ENCODE measurements around the gene PYGL.
"Not testable (repeated sequence)": the region's sequence is repeated elsewhere in the genome, so short reads cannot be mapped to it uniquely, and the experiment has no call there.

The PYGL gene

DNA sequence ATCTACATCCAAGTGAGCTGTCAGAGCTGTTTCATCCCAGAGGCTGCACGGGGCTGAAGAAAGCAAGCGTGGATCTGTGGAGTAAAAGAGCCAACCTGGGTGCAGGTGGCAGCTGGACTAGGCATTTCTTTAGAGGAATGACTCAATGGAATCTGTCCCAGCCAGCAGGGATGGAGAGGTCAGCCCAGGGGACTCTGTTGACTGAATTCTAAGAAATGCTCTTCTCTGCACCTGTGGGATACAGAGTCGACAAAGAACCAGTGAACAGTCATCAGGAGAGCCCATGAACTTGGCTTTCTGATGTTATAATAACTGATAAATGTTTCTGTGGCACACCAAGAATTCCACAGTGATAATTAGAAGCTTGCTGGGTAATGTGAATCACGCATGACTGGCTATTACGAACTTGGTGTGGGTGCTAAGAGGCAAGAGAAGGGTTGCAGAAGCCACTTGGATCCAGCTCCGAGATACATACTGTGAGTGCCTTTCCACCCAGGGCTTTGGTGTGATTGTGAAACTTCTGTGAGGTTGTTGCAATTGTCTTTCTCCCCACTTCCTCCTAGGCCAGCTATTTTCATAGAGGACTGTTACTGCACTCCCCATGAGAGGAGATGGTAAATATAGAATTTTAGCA lies 16.2 kb downstream of the PYGL start:
- DNase-seq (ENCODE audit: low read depth, low spot score): no peak

DNA sequence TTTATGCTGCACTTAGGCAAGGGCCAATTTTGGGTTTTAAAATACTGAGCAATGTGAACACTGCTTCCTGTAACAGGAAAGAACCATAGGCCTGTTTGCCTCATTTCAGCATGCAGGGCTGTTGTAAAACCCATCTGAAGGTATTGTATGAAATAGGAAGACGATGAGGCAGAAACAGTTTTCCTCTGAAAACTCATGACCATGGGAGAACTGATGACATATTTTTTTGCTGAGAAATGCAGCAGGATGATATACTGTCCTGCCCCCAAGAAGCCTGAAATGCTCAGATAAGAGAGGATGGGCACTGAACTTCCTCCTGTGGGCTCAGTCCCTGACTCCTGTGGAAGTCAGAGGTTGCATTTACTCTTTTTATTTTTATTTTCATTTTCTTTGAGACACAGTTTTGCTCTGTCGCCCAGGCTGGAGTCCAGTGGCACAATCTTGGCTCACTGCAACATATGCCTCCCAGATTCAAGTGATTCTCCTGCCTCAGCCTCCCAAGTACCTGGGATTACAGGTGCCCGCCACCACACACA lies 17.4 kb downstream of the PYGL start:
- no peak for DNase-seq (ENCODE audit: low read depth, low spot score)

DNA sequence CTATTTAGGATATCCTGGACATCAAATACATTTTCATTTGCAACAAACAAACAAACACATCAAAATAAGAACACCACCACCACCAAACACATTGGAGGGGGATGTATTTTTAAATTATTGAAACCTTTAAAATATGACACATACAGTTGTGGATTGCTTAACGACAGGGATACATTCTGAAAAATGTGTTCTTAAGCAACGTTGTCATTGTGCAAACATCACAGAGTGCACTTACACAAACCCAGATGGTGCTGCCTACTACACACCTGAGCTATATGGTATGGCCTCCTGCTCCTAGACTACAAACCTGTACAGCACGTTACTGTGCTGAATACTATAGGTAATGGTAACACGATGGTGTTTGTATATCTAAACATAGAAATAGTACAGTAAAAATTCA lies 19.4 kb downstream of the PYGL start:
- DNase-seq (ENCODE audit: low read depth, low spot score): no peak

DNA sequence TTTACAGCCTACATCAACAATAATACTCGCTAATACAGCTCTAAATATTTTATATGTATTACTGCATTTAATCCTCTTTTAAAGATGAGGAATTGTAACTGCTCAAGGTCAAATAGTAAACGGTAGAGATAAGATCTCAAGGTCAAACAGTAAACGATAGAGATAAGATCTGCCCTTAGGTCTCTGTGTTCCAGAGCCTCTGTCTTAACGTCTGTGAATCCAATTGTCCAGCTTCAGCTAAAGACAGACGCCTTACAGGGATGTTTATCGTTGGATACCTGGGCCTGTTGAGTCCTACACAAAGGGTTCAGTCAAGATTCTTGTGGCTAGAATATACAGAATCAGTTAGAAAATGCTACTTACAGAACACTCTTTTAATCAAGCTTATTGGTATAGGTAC lies 20.0 kb downstream of the PYGL start:
- DNase-seq (ENCODE audit: low read depth, low spot score): no peak

DNA sequence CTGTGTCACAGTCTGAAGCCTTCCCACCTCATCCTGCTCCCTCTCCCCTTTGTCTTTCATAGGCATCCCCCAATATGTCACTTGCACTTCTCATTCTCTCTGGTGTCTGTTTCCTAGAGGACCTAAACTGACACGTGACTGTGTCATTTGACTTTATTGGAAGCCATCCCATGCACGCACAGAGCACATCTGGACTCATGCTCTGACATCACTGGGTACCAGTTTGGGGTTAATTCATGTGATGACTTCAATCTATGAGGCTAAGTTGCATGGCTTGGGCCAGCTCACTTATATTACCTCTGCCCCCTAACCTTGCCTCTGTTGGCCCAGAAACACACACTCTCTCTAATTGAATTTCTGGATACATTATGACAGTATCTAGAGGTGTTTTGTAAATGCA lies 21.5 kb downstream of the PYGL start:
- DNase-seq (ENCODE audit: low read depth, low spot score): no peak

DNA sequence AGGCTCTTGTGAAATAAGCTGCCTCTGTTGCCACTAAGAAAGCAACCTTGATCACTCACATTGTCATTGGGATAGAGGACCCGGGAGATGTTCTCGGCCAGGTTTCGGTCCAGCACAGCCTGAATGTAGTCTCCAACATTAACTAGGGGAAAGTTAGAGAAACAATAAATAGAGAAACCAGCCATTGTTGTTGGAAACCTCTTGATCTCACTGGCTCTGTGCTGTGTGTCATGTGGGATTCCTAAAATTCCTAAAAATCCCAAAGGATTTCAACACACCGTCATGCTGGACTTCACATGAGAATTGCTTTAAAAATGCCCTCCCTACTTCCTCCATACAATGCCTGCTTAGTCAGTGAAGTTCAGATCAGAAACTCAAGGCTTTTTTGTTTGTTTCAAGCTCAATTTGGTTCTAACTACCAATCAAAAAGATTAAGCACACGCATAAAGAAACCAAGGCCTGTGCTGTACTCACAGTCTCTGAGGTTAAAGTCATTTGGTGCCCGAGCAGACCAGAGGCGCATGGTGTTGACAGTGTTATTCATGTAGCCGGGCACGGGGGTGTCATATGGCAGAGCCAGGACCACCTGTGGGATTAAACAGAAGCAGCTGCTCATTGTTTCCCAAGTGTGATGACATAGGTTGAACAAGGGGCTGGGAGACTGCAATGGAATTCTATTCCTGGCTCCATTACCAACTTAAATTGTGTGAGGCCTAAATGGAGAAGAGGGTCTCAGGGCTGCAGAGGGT lies 23.6 kb downstream of the PYGL start:
- no peak for DNase-seq (ENCODE audit: low read depth, low spot score)

DNA sequence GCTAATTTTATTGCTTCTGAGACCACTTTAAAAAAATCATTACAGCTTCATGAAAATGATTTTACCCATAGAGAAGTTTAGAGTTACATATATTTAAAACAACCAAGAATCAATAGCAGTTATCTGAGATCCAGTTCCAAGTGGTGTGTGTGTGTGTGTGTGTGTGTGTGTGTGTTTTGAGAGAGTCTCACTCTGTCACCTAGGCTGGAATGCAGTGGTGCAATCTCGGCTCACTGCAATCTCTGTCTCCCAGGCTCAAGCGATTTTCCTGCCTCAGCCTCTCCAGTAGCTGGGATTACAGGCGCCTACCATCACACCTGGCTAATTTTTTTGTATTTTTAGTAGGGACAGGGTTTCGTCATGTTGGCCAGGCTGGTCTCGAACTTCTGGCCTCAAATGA lies 24.8 kb downstream of the PYGL start:
- DNase-seq (ENCODE audit: low read depth, low spot score): not testable (repeated sequence)

DNA sequence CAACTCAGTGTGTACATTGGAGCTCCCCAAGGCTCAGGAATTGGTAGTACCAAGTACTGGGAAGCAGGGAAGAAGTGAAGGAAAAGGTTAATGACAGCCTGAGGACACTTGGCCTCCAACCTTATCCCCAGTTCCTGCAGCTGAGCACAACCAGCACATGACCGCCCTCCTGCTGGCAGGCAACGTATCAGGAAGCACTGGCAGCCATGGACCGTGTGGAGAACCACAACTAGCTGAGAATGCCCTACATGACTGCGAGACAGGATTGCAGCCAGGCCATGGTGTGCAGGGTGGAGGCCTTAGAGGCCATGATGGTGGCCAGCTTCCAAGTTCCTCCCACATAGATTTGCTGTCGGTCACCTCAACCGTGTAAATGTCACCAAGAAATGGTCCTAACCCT lies 26.8 kb downstream of the PYGL start:
- no peak for DNase-seq (ENCODE audit: low read depth, low spot score)

DNA sequence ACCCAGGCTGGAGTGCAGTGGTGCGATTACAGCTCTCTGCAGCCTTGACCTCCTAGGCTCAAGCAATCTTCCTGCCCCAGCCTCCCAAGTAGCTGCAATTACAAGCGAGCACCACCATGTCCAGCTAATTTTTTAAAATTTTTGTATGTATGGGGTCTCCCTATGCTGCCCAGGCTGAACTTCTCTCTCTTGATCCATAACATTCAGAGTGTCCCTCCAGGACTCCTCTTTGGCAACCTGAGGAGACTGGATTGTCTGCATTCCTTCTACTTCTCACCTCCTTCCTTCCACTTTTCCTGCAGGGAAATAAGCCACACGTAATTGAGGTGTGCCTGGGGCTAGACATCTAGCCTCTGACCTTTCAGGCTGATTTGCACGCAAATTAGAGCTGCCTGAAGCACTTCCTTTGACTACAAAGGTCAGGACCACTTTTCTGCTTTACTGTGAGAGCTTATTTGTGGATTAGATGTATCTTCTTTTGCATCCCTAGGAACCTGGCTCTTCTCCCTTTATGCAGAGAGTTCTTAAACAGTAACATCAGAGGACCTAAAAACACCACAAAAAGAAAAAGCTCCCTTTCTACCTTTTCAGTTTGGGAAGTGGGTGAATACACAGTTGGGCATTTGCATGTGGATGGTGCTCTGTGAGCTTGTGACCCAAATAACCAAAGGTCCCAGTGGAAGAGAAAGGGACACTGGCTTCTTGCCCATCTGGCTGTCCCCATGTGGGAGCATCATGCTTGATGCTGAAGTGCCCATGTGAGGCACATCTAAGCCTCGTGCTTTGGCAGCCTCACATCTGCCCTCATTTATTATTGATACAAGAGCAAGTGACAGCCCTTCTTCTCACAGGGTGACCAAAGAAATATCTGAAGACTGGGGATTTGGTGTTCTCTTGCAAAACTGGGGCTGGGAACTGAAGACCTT lies 33.5 kb downstream of the PYGL start:
- DNase-seq (ENCODE audit: low read depth, low spot score): no peak

DNA sequence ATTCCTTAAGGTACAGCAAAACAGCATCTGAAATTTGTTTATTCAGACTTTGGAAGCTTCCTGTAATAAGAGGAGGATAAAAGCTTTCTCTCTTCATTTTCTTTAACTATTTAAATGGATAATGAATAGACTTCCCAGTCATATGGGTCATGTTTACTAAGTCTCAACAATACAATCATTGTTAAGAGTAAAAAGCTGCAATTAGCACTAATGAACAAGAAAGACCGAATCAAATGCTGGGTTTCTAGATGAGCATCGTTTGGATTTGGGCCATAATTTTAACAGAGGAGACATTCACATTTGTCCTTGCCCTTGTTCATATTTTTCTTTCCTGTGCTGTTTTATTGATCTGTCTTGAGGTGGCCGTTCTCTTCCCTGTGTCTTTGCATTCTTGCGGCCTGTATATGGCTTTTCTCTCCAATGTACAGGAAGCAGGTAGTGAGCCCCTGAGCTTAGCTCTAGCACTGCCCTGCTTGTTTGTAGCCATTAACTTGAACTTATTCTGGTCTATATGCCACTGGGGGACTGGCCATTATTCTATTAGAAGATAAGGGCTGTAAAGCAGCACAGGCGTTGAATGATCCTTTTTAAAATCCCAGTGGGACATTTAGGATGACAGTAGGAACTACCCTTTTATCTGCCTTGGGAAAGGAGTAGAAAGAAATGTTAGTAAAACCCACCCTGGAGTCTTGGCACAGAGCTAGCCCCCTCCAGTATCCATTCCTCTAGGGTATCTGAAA lies 37.8 kb downstream of the PYGL start:
- no peak for DNase-seq (ENCODE audit: low read depth, low spot score)

DNA sequence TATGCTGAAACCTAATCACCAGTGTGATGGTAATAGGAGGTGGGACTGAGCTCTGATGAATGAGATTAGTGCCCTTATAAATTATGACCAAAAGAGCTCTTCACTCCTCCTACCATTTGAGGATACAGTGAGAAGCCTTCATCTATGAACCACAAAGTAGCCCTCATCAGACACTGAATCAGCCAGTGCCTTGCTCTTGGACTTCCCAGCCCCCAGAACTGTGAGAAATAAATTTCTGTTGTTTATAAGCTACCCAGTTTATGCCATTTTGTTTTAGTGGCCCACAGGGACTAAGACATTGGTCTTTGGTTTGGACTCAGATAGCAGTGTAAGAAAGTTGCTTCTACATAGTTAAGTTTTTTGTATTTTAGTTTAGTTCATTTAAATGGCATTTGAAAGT lies 39.6 kb downstream of the PYGL start:
- no peak for DNase-seq (ENCODE audit: low read depth, low spot score)

DNA sequence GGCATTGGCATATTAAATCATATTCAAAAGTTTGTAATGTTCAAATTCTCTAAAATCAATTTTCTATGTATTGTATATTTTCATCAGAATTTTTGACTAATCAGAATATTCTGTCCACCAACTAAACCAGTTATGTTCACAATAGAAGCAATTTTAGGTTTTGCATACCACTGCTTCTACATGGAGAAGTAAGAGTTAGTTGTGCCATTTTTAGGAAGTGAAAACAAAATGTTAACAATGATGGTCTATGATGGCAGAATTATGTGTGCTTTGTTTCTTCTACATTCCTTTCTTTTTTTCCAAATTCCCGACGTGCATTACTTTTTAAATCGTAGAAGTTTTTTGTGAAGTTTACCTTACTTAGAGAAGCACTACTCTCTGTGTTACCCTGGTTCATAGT lies 42.9 kb downstream of the PYGL start:
- DNase-seq (ENCODE audit: low read depth, low spot score): no peak

DNA sequence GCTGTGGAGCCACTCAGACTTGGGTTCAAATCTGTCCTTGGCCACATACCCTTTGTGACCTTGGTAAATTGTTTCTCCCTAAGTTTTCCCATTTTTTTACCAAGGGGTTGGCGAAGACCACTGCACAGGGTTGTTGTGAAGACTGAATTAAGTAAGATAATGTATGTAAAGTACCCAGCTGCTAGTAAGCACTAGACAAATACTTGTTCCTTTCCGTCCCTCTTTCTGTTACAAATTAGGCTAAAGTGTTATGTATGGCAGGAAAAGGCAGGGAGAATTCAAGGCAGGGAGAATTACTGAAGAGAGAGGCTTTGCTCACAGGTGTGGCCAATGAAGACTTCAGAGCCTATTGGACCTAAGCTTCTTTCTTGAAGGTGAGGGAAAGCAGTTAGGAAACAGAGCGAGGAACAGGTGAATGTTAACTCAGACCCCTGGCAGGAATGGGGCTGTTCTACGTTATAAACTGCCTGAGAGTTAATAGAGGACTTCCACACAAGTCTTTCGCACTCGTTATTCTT lies 46.6 kb downstream of the PYGL start:
- DNase-seq (ENCODE audit: low read depth, low spot score): no peak

DNA sequence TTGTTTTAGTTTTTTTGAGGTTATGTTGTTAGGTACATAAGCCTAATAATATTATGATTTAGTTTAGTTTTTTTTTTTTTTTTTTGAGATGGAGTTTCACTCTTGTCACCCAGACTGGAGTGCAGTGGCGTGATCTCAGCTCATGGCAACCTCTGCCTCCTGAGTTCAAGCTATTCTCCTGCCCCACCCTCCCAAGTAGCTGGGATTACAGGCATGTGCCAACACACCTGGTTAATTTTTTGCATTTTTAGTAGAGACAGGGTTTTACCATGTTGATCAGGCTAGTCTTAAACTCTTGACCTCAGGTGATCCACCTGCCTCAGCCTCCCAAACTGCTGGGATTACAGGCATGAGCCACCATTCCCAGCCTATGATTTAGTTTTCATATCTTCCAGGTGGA lies 47.3 kb downstream of the PYGL start:
- not testable (repeated sequence) for DNase-seq (ENCODE audit: low read depth, low spot score)

DNA sequence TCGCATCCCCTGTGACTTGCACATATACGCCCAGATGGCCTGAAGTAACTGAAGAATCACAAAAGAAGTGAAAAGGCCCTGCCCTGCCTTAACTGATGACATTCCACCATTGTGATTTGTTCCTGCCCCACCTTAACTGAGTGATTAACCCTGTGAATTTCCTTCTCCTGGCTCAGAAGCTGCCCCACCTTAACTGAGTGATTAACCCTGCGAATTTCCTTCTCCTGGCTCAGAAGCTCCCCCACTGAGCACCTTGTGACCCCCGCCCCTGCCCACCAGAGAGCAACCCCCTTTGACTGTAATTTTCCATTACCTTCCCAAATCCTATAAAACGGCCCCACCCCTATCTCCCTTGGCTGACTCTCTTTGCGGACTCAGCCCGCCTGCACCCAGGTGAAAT lies 47.9 kb downstream of the PYGL start:
- DNase-seq (ENCODE audit: low read depth, low spot score): not testable (repeated sequence)

DNA sequence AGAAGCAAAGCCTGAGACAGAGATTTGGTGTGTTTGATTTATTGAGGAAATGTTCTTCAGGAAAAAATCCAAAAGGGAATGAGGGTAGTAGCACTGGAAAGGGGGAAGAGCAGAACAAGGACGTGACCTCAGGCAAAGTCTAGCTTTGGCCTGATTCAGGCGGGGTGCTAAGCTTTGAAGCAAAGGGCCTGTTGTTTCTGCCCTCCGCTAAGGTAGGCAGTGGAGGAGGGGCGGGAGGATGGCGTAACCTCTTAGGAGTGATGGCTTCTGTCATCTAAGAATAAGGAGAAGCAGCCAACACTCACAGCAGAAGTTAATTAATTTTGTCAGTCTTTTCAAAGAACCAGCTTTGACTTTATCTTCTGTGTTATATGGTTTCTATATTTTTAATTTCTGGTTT lies 52.0 kb downstream of the PYGL start:
- DNase-seq (ENCODE audit: low read depth, low spot score): no peak

DNA sequence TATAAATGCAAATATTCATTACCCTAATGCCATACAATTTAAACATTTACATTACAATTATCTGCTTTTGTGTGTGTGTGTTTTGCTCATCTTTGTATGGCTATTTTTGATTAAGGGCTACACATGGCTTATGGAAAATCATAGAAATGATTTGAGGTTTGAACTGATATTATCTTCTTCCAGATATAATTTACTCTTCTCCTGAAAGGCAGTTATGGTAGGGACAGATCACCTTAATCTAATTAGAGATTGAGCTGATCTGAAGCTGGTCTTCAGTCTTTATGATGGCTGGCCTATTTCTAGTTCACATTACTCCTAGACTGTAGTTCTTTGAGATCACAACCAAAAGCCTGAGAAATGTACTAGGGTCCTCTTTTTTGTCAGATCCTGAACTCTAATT lies 56.8 kb downstream of the PYGL start:
- no peak for DNase-seq (ENCODE audit: low read depth, low spot score)

DNA sequence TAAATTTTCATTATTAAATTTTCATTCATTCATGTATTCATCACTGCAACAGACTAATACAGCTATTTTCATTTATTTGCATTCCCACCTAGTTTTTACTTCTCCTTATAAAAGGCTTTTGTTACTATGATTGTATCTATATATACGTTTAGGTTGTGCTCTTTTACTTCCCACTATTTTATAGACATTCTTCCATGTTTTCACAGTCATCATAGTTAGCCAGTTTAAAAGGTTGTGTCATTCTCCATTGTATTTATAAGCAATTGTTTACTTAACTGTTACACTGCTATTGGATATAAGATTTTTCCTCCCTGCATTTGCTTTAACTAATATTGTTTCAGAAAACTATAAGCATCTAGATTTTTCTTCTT lies 60.5 kb downstream of the PYGL start:
- DNase-seq (ENCODE audit: low read depth, low spot score): no peak

DNA sequence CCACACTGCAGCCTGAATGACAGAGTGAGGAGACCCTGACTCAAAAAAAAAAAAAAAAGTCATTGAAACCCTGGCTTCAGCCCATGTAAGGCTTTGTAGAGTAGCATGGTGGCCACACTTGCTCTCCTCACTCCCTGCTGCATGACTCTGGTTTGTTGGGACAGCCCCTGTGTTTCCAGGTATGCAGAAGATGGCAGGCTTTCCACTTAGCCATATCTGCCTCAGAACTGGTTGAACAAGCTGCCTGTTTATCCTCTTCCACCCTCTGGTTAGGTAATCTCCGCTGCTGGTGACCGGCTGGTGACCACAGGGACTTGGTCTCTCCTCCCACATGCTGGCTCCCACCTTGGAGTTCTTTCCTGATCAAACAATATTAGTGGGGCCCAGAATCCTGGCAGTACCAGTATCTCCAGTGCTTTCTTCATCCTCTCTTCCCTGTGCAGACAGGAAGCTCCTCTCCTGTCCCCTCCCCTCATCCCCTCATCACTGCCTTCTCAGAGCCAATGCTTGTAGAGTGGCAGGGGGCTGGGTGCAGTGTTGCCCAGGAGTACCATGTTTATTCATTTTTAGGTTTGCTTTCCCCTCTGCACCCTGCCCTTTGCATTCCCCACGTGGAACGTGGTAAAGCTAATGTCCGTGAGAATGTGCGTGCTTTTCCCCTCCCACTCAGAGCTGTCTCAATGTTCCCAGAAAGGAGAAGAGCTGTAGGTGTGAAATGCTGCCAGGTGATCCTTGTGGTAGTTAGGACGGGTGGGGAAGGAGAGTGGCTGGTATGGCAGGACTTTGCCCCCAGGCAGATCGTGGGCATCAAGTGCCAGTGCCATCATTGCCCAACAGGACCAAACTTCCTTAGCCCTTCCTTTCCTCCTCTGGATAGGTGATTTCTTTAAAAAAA lies 61.1 kb downstream of the PYGL start:
- no peak for DNase-seq (ENCODE audit: low read depth, low spot score)

DNA sequence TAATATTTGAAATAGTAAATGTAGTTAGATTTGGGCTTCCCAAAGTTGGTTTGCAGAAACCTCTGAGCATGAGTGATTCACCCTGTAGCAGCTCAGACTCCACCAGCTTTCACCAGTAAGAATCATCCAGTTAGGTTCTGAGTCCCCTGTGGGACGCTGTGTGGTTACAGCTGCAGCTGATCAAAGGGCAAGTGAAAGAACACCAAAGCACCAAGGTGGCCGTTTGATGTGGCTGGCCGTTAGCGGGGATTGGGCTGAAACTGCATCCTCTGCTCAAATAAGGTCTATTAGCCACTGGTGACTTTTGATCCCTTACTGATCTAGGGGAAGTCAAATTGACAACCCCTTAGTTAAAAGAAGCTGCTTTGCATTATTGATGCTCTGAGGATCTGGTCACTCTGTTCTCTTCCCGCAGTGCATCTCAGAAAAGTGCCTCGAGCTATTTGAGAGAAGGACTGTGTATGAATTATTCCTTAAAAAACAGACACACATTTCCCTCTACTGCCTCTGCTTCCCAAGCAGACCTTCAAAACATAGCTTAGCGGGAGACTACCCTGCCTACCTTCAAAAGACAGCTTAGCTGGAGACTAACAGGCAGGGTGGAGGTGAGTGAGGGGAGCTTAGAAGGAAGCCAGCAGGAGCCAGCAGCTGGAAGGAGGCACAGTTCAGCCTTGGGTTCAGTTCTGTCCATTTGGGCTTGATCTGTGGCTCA lies 68.8 kb downstream of the PYGL start:
- no peak for DNase-seq (ENCODE audit: low read depth, low spot score)
